PFSK-1 (cell line): ENCODE measurements around the gene MAPK1.

ENCODE experiments used
- POLR2AphosphoS5 ChIP-seq: IDR thresholded peaks from 2 replicates; pipeline ENCODE4 v1.6.1; 2012; ENCODE audit warnings: low read depth, mild to moderate bottlenecking, control low read depth, low read length, moderate library complexity
- SIN3A ChIP-seq: IDR thresholded peaks from 2 replicates; pipeline ENCODE4 v1.6.1; 2012; ENCODE audit warnings: mild to moderate bottlenecking, low read length, moderate library complexity, borderline replicate concordance; ENCODE audit not compliant: insufficient read depth
- TAF1 ChIP-seq: IDR thresholded peaks from 2 replicates; pipeline ENCODE4 v1.6.1; 2012; ENCODE audit warnings: low read length, control low read depth, borderline replicate concordance; ENCODE audit not compliant: insufficient read depth

DNA sequence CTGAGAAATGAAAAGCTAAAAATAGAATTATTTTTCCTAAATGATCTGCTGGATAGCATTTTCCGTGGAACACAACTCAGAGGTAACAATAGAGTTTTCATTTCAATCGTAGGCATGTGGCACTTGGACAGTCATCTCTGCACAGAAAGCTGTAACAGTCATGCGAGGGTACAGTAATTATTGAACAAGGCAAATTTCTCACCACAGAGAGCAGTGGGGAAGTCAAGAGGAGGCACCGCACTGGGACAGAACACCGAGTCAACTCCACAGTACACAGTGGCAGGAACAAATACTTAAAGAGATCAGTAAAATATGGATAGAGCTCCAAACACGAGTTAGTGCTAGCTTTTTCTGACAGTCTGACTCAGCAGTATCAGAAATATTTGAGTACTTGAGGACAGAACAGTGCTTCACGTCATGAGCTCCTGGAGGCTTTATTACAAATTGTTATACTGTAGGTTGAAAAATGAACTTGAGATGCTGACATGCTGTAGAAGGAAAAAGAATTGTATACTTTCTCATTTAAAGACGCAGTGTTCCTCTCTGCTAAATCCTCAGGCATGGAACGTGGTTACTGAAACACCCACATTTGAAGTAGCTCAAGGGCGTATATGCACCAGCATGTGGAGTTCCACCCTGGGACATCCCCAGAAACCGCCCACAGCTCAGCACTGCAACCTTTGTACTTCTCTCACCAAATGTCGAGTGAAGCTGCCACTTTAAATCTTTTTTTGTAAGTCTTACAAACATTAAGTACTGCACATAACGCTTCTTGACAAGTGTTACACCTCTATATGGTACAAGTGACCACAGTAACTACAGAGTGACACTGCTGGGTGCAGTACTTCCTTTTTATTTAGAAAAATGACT lies 104.5 kb downstream of the MAPK1 start:
- TF ChIP-seq TAF1, result no peak
- TF ChIP-seq POLR2AphosphoS5, result no peak
- TF ChIP-seq SIN3A, result no peak
